ENCODE results near the gene BBS12. TPM values are rescaled to one million over a fixed set of nuclear protein-coding genes. Genes with fewer than 3 reads are reported as not detected.

BBS12 gene
- total and polyA plus RNA-seq, 2 donors (not counting 1 experiment from before 2014, with no cell fraction given), result 0.25 to 3.4 TPM

GRCh38 chr4:122692641-122693520, 39.6 kb upstream of the BBS12 start:
- WGBS (ENCODE audit: insufficient coverage), result no CpG with 5 or more reads among the region's 3 CpGs
- Histone ChIP-seq H3K79me2 (ENCODE audit: control insufficient read depth, insufficient read depth, low read length) (no peaks in the 10 kb centered on the region), H3K27me3 (replicated peaks in 1 of 4; ENCODE audit: control extremely low read depth in 1 of 4, control insufficient read depth in 3 of 4, insufficient read depth in 4 of 4, low read length in 3 of 4) (peaks cover 0 to 10% (median 4%) of the 10 kb centered on the region in 4 experiments), H3K4me3 (ENCODE audit: control extremely low read depth in 1 of 5, extremely low read depth in 1 of 5, insufficient read depth in 1 of 5, low read depth in 2 of 5, low read length in 4 of 5) (no peak overlapping the region), H2AFZ (ENCODE audit: insufficient read depth, low read depth, low read length, poor library complexity, severe bottlenecking) (no peak overlapping the region), H4K20me1 (ENCODE audit: control insufficient read depth, insufficient read depth, low read length, poor library complexity, severe bottlenecking) (no peaks in the 10 kb centered on the region), H3K27ac (ENCODE audit: low read length in 2 of 2) (no peak overlapping the region), H3K36me3 (replicated peaks in 1 of 2; ENCODE audit: control extremely low read depth in 1 of 2, control insufficient read depth in 1 of 2, extremely low read depth in 1 of 2, insufficient read depth in 2 of 2, low read length in 1 of 2) (no peaks in the 10 kb centered on the region), H3K9ac (ENCODE audit: low read length) (no peak overlapping the region), H3K4me1 (ENCODE audit: control insufficient read depth in 2 of 2, insufficient read depth in 2 of 2, low read length in 2 of 2) (no peaks in the 10 kb centered on the region), H3K4me2 (replicated peaks; ENCODE audit: low read depth, low read length, poor library complexity, severe bottlenecking) (no peak overlapping the region), H3K9me3 (ENCODE audit: control extremely low read depth in 1 of 3, control insufficient read depth in 2 of 3, insufficient read depth in 1 of 3, low read length in 2 of 3) (no peaks in the 10 kb centered on the region)
- TF ChIP-seq CTCF (IDR thresholded peaks at IDR 0.05) (no peak), EZH2 (IDR thresholded peaks at IDR 0.05; ENCODE audit: borderline replicate concordance, insufficient read depth, low read depth, low read length, poor library complexity, severe bottlenecking) (no peak)
- DNase-seq (no peak), ATAC-seq (ENCODE audit: low read depth) (no peak)
- no peaks in the 10 kb centered on the region for H3K4me1 Mint-ChIP-seq
- no peak overlapping the region for H3K27ac Mint-ChIP-seq
- peaks cover 2% of the 10 kb centered on the region for H3K9me3 Mint-ChIP-seq (ENCODE audit: insufficient read depth)
- intact Hi-C loops (cut with micrococcal nuclease), result no loop called here
- ChIA-PET POLR2A (no interaction called here), CTCF (no interaction called here)
- H3K4me3 Mint-ChIP-seq, result no peak overlapping the region
- peaks cover 25% of the 10 kb centered on the region for H3K27me3 Mint-ChIP-seq

GRCh38 chr4:122695226-122695625, 37.3 kb upstream of the BBS12 start:
- no peaks in the 10 kb centered on the region for H3K9me3 ChIP-seq (ENCODE audit: control extremely low read depth in 1 of 3, control insufficient read depth in 2 of 3, insufficient read depth in 1 of 3, low read length in 2 of 3)
- H3K4me2 ChIP-seq (replicated peaks; ENCODE audit: low read depth, low read length, poor library complexity, severe bottlenecking), result no peak overlapping the region
- DNase-seq (no peak), ATAC-seq (ENCODE audit: low read depth) (no peak)
- H3K4me3 Mint-ChIP-seq, result no peak overlapping the region
- peaks cover 28% of the 10 kb centered on the region for H3K27me3 Mint-ChIP-seq
- ChIA-PET POLR2A (no interaction called here), CTCF (no interaction called here)
- H3K4me3 ChIP-seq (ENCODE audit: control extremely low read depth in 1 of 5, extremely low read depth in 1 of 5, insufficient read depth in 1 of 5, low read depth in 2 of 5, low read length in 4 of 5), result no peak overlapping the region
- H3K27me3 ChIP-seq (replicated peaks in 1 of 4; ENCODE audit: control extremely low read depth in 1 of 4, control insufficient read depth in 3 of 4, insufficient read depth in 4 of 4, low read length in 3 of 4), result peaks cover 0 to 12% (median 4%) of the 10 kb centered on the region in 4 experiments
- H3K9me3 Mint-ChIP-seq (ENCODE audit: insufficient read depth), result peaks cover 2% of the 10 kb centered on the region
- no peaks in the 10 kb centered on the region for H4K20me1 ChIP-seq (ENCODE audit: control insufficient read depth, insufficient read depth, low read length, poor library complexity, severe bottlenecking)
- H3K9ac ChIP-seq (ENCODE audit: low read length), result no peak overlapping the region
- no peaks in the 10 kb centered on the region for H3K79me2 ChIP-seq (ENCODE audit: control insufficient read depth, insufficient read depth, low read length)
- TF ChIP-seq EZH2 (IDR thresholded peaks at IDR 0.05; ENCODE audit: borderline replicate concordance, insufficient read depth, low read depth, low read length, poor library complexity, severe bottlenecking), result no peak
- no peaks in the 10 kb centered on the region for H3K4me1 ChIP-seq (ENCODE audit: control insufficient read depth in 2 of 2, insufficient read depth in 2 of 2, low read length in 2 of 2)
- H3K27ac ChIP-seq (ENCODE audit: low read length in 2 of 2), result no peak overlapping the region
- intact Hi-C loops (cut with micrococcal nuclease), result no loop called here
- H3K27ac Mint-ChIP-seq, result no peak overlapping the region
- no peaks in the 10 kb centered on the region for H3K36me3 ChIP-seq (replicated peaks in 1 of 2; ENCODE audit: control extremely low read depth in 1 of 2, control insufficient read depth in 1 of 2, extremely low read depth in 1 of 2, insufficient read depth in 2 of 2, low read length in 1 of 2)
- H2AFZ ChIP-seq (ENCODE audit: insufficient read depth, low read depth, low read length, poor library complexity, severe bottlenecking), result no peak overlapping the region
- H3K4me1 Mint-ChIP-seq, result no peaks in the 10 kb centered on the region
- no CpG with 5 or more reads among the region's 2 CpGs for WGBS (ENCODE audit: insufficient coverage)

Measured in B cell (primary cell).